Skeletal muscle cell (primary cell): Measurements from ENCODE around the gene SULT1A1.
"Not testable (repeated sequence)": the region's sequence is repeated elsewhere in the genome, so short reads cannot be mapped to it uniquely, and the experiment has no call there.

Experiments
- DNase-seq: peaks from one replicate; pipeline ENCODE4 v3.0.0-alpha.2; 2010; ENCODE audit warnings: low read depth
- H3K4me3 ChIP-seq: 2 replicates; pipeline ENCODE4 v1.5.1; 2011; ENCODE audit warnings: low read depth, mild to moderate bottlenecking, control low read depth, low read length, moderate library complexity

The SULT1A1 gene

GRCh38 chr16:28595451-28595850 is 14.4 kb downstream of the SULT1A1 start:
- not testable (repeated sequence) for H3K4me3 ChIP-seq, DNase-seq

GRCh38 chr16:28592979-28593553 is 16.8 kb downstream of the SULT1A1 start:
- no peak for DNase-seq
- no peak overlapping the region for H3K4me3 ChIP-seq

GRCh38 chr16:28592511-28592910 is 17.3 kb downstream of the SULT1A1 start:
- DNase-seq, result no peak

GRCh38 chr16:28591355-28591754 is 18.5 kb downstream of the SULT1A1 start:
- no peak for DNase-seq
- no peak overlapping the region for H3K4me3 ChIP-seq

More at GRCh38 chr16:28592511-28592910, 17.3 kb downstream of the SULT1A1 start:
- no peak overlapping the region for H3K4me3 ChIP-seq

- no peak overlapping the region for H3K4me3 ChIP-seq
- no peak for DNase-seq
These were observed 19.2 kb downstream of the SULT1A1 start for GRCh38 chr16:28590384-28591340.

- DNase-seq, result no peak
- no peak overlapping the region for H3K4me3 ChIP-seq
These were observed 19.9 kb downstream of the SULT1A1 start for GRCh38 chr16:28589930-28590329.

- no peak for DNase-seq
- H3K4me3 ChIP-seq, result no peak overlapping the region
These were observed 20.8 kb downstream of the SULT1A1 start for GRCh38 chr16:28589069-28589468.

- DNase-seq, result no peak
- no peak overlapping the region for H3K4me3 ChIP-seq
These were observed 22.5 kb downstream of the SULT1A1 start for GRCh38 chr16:28587386-28587785.

- no peak for DNase-seq
- no peak overlapping the region for H3K4me3 ChIP-seq
These were observed 23.4 kb downstream of the SULT1A1 start for GRCh38 chr16:28586466-28586865.

GRCh38 chr16:28585674-28586073 is 24.2 kb downstream of the SULT1A1 start:
- DNase-seq, result no peak

GRCh38 chr16:28580726-28581315 is 29.0 kb downstream of the SULT1A1 start:
- no peak overlapping the region for H3K4me3 ChIP-seq
- DNase-seq, result no peak

More at GRCh38 chr16:28585674-28586073, 24.2 kb downstream of the SULT1A1 start:
- H3K4me3 ChIP-seq, result no peak overlapping the region

GRCh38 chr16:28575446-28576109 is 34.3 kb downstream of the SULT1A1 start:
- H3K4me3 ChIP-seq, result no peak overlapping the region
- DNase-seq, result no peak

- no peak overlapping the region for H3K4me3 ChIP-seq
- DNase-seq, result no peak
These were observed 34.9 kb downstream of the SULT1A1 start for GRCh38 chr16:28574925-28575324.

- H3K4me3 ChIP-seq, result no peak overlapping the region
- DNase-seq, result no peak
These were observed 35.8 kb downstream of the SULT1A1 start for GRCh38 chr16:28573738-28574718.

- DNase-seq, result no peak
- H3K4me3 ChIP-seq, result no peak overlapping the region
These were observed 36.9 kb downstream of the SULT1A1 start for GRCh38 chr16:28572696-28573510.

- no peak for DNase-seq
- no peak overlapping the region for H3K4me3 ChIP-seq
These were observed 39.7 kb downstream of the SULT1A1 start for GRCh38 chr16:28569968-28570752.

- no peak for DNase-seq
- no peak overlapping the region for H3K4me3 ChIP-seq
These were observed 40.8 kb downstream of the SULT1A1 start for GRCh38 chr16:28569021-28569420.
